Right lobe of liver (tissue), 4 donors: ENCODE results near the gene ATXN7.

Source experiments
- POLR2A ChIP-seq: fragments of 450-650 bp; IDR thresholded peaks from one replicate; pipeline ENCODE4 v1.6.1; 2017; ENCODE audit warnings: antibody characterized with exemption, mild to moderate bottlenecking
- TF ChIP-seq, protein P1 (sequence below), 4 donors: fragments of 200-600 bp in 3 of 4; fragments of 450-650 bp in 1 of 4; IDR thresholded peaks; one replicate each; pipeline versions ENCODE4 v1.5.1 to v1.8.0; 2016 to 2022; ENCODE audit warnings: antibody characterized with exemption in 4 of 4, mild to moderate bottlenecking in 2 of 4
- donor health status: DM: no; HTN: no; CAD: no.
- donor health status: DM: no; HTN: no; CAD: no.
- donor health status: DM: no; HTN: yes; CAD: no.

DNA sequence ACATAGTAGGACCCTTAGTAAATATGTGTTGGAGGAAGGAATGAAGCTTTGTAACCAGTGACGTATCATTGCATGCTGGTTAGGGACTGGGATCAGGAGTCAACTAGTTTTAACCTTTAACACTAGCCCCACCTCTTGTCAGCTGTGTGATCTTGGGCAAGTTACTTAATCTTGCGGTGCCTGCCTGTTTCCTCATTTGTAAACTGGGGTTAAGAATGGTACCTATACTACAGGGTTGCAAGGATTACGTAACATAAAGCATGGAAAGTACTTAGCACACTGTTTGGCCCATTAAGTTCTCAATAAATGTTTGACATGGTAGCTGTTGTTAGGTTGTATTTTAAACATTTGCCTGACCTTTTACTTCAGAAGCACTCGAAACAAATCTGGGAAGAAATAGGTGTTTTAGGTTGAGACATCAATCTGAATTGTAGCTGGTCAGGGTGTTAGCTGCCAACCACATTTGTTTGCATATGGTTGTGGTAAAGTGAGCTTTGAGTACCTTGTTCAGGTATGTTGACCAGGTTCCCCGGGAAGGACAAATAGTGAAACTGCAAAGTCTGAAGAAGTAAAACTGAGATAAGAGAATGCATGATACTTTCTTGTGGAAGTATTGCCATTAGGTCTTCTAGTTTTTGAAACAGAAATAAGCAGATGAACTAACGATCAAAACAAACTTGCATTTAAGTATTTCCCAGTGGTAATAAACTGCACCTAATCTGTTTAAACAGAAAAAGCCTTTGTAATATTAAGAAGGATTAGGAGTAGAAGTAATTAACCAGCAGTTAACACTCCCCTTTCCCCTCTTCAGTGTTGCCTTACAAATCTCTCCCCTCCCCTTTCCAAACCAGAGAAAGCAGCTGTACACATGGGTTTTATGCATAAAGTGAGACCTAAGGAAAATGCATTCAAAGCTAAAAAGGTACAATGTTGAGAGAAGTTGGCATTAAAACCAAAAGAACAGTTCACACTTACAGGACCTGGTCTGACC lies 74.3 kb downstream of the ATXN7 start:
- TF ChIP-seq, protein P1, sequence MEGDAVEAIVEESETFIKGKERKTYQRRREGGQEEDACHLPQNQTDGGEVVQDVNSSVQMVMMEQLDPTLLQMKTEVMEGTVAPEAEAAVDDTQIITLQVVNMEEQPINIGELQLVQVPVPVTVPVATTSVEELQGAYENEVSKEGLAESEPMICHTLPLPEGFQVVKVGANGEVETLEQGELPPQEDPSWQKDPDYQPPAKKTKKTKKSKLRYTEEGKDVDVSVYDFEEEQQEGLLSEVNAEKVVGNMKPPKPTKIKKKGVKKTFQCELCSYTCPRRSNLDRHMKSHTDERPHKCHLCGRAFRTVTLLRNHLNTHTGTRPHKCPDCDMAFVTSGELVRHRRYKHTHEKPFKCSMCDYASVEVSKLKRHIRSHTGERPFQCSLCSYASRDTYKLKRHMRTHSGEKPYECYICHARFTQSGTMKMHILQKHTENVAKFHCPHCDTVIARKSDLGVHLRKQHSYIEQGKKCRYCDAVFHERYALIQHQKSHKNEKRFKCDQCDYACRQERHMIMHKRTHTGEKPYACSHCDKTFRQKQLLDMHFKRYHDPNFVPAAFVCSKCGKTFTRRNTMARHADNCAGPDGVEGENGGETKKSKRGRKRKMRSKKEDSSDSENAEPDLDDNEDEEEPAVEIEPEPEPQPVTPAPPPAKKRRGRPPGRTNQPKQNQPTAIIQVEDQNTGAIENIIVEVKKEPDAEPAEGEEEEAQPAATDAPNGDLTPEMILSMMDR (IDR thresholded peaks at IDR 0.05) = no peak
- TF ChIP-seq POLR2A = no peak
